Stimulated activated CD8-positive, alpha-beta memory T cell treated with anti-CD3 and anti-CD28 coated beads, Interleukin-7, amount 100 ng/mL, for 24 hours (primary cell): ENCODE results near the gene TIMM9.
A peak's percentile ranks its signal among the peaks of the same experiment; 100 is the strongest.
"Not testable (repeated sequence)": the region's sequence is repeated elsewhere in the genome, so short reads cannot be mapped to it uniquely, and the experiment has no call there.

Experiments
- DNase-seq: peaks from one replicate; pipeline ENCODE4 v3.0.0-alpha.2; 2020; ENCODE audit warnings: low read depth

The TIMM9 gene

DNA sequence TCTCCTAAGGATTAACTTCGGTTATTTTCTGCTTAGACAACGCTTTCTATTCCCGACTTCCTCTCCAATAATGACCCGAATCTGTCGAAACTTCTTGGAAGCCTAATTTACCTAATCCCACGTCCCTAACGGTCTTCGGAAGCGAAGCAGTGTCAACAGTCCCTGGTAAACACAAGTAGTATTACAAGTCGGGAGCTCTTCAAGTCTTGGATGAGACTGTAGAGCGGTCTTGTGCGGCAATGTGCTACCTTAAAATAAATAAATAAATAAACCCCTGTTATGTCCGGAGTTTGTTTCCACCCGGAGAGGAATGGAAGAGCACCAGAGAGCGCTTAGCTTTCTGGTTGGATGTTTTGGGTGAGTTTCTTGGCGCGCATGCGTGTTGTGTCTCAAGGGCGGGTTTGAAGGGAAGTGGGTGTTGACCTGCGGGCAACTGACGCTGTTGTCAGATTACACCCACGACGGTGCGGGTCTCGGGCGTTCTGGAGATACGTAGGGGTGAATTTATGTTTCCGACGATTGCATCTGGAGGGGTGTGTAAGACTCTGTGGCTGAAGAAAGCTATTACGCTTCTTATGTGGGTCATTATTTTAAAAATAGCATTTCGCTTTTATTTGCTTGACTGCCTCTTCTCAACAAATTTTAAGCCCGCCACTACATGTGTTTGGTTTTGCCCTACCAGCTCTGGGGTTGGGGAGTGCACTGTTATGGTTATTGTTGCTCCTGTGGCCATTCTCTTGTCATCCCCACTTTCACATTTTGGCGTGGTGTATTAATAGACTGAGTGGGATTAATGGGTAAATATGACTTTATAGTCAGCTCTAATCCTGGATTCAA, at the start of gene TIMM9, which contains the start of gene KIAA0586:
TSS of gene TIMM9 (minus strand) at position 251 of the 837 bp plus-strand sequence. CDS start 15,586 bp downstream, outside the sequence.
TSS of gene KIAA0586 (plus strand) at position 439 of the 837 bp plus-strand sequence. CDS start 546 bp downstream, outside the sequence.
- DNase-seq: peak; percentile 92

GRCh38 chr14:58476320-58476719, 49.0 kb upstream of the TIMM9 start:
- DNase-seq: no peak

DNA sequence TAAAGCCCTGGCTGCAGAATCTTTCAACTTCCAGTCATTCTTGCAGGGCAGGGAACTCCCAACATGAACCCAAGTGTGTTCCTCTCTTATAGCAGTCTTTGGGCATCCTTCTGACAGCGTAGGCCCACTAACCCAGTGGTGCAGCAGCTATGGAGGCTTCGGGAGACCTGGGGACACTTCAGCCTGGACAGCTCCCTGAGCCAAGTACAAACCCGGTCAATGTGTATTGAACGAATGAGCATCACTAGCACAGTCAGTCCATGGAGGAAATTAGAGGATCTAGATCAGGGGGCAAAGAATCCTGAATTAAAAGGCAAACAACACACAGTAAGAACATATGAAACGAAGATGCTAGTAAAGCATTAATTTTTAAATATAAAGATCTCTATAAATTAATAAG, 42.0 kb upstream of the TIMM9 start:
- no peak for DNase-seq

GRCh38 chr14:58467575-58467974, 40.2 kb upstream of the TIMM9 start:
- no peak for DNase-seq

DNA sequence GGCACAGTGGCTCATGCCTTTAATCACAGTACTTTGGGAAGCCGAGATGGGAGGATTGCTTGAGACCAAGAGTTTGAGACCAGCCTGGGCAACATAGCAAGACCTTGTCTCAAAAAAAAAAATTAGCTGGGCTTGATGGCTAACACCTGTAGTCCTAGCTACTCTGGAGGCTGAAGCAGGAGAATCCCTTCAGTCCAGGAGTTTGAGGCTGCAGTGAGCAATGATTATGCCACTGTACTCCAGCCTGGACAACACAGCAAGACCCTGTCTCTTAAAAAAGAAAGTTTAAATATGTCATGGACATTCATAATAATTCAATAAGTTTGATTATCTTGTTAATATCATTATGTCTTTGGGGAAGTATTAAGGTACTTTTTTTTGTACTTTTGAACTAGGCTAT, 39.1 kb upstream of the TIMM9 start:
- DNase-seq: no peak

GRCh38 chr14:58465421-58465820, 38.1 kb upstream of the TIMM9 start:
- DNase-seq: no peak

DNA sequence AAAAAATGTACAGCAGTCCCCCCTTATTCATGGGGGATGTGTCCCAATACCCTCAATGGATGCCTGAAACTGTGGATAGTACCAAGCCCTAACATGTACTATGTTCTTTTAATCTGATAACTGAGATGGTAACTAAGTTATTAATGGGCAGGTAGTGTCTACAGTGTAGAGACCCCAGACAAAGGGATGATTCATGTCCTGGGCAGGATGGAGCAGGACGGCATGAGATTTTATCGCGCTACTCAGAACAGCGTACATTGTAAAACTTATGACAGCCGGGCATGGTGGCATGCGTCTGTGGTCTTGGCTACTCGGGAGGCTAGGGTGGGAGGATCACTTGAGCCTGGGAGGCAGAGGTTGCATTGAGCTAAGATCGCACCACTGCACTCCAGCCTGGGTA, 37.3 kb upstream of the TIMM9 start:
- no peak for DNase-seq

DNA sequence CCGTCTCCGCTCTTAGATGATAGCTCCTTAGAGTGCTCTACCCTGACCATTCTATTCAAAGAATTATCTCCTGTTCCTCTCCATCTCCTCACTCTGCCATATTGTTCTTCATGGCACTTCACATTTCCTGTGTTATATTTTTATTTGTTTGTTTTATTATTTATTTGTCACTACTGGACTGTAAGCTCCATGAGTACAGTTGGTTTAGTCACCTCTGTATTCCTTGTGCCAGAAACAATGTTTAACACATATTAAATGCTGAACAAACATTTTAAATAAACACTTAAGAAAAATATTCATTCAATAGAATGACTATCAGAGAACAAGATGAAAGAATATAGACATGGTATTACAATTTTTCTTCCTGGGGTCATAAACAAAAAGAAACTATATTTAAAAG, 35.8 kb upstream of the TIMM9 start:
- no peak for DNase-seq

DNA sequence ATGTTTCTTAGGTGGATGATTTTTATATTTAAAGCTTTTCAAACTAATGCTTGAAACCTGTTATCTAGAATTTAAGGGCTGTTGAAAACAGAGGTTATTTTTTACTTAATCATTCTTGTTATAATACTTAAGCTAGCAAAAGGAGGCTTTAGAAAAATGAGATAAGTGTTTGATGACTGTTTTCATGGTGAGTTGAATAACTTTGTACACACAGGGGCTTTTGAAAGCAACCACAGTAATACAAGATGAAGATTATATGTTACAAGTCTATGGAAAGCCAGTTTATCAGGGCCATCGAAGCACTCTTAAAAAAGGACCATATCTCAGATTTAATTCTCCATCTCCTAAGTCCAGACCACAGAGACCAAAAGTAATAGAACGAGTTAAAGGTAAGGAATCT, 33.4 kb upstream of the TIMM9 start:
- no peak for DNase-seq

GRCh38 chr14:58455593-58456265, 28.4 kb upstream of the TIMM9 start:
- DNase-seq: no peak

- no peak for DNase-seq
These were observed 17.3 kb upstream of the TIMM9 start for GRCh38 chr14:58444627-58445026.

DNA sequence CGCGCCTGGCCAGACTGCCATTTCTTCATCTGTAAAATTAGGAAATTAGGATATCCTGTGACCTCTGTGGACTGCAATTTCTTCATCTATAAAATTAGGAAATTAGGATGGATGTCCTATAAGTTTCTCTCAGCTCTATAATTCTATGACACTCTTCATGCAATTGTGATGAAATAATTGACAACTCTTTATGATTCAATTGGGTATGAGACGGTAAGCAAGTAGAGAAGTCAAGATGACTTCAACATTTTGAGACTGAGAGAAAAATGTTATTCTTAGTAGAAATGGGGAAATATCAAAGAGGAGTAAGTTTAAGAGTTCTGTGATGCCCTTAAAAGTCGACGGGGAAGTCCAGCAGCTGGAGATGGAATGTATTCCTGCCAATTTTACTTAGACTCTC, 12.1 kb upstream of the TIMM9 start:
- no peak for DNase-seq

DNA sequence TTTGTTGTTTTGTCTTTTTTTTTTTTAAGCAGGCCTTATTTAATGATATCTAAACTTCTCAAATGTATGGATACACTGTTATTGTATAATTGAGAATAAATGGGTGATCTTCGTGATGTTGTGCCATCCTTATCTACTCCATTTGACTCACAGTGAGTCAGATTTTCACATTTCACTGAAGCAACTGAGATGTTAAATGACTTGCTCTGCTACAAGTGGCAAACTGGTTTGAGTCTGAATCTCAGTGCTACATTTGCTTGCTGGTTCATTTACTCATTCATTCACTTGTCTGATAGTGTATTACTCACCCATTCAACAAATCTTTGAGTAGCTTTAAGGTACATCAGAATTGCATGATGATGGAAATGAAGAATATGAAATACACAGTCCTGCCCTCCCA, 2.8 kb upstream of the TIMM9 start:
- DNase-seq: no peak

GRCh38 chr14:58428118-58428683, 870 bp upstream of the TIMM9 start:
- no peak for DNase-seq

GRCh38 chr14:58426670-58427280, 556 bp downstream of the TIMM9 start:
- DNase-seq: peak; percentile 4

- DNase-seq: not testable (repeated sequence)
These were observed 10.4 kb downstream of the TIMM9 start for GRCh38 chr14:58416934-58417333.

DNA sequence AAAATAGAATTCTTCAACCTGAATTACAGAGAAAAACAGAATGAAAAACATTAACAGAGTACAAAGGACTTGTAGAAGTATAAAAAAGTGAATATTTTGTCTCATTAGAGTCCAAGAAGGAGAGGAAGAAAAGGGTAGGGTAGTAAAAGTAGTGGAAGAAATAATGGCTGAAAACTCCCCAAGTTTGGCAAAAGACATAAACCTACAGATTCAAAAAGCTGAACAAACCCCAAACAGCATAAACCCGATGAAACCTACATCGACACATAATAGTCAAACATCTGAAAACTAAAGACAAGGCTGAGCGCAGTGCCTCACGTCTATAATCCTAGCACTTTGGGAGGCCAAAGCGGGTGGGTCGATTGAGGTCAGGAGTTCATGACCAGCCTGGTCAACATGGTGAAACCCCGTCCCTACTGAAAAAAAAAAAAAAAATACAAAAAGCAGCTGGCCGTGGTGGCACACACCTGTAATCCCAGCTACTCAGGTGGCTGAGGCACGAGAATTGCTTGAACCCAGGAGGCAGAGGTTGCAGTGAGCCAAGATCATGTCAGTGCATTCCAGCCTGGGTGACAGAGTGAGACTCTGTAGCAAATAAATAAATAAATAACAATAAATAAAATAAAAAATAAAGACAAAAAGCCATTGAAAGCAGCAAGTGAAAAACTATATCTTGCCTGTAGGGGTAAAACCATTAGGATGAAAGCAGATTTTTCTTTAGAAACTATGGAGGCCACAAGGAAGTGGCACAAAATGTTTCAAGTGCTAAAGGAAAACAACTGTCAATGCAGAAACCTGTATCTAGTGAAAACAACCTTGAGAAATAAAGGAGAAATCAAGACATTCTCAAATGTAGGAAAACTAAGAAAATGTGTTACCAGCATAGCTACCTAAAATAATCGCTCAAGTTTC, 11.4 kb downstream of the TIMM9 start:
- DNase-seq: no peak

GRCh38 chr14:58414845-58415244, 12.5 kb downstream of the TIMM9 start:
- DNase-seq: no peak

DNA sequence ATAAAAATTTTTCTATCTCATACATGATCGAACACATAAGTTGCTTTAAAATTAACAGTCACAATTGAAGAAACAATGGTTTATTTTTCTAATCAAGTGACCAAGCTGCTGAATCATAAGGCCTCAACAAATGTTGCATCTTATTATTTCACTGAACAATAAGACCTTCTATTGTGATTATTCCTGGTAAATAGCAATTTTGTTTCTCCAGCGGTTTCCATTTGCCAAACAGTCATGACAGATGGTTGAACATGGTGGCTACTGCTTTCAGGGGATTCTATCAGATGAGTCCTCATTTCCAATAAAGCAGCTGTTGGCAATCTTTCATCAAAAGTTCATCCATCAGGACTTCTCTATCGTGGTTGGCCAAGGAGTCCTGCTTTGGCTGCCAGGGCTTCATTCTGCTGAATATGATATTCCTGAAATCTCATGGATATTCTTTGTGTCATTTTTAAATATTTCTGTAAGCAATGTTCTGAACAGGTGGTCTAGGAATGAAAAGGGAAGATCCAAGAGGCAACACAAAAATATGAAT, 18.6 kb downstream of the TIMM9 start:
- DNase-seq: no peak

DNA sequence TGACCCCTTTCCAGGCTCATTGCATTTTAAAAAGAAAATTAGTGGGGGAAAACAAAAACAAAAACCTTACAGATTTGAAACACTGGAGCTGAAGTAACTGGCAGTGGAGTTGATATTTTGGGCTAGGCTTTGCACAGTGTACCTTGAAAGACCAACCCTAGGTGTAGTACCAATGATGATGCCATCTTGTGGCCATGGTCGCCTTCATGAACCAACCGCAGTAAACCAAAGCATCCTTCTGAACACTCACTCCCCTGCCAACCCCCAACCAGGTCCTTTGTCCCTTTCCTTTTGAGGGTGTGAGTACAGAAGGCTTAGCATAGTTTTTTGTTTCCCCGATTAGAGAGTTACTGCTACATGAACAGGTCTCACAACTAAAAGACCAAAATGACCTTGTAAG, 25.7 kb downstream of the TIMM9 start:
- no peak for DNase-seq

GRCh38 chr14:58398895-58399294, 28.4 kb downstream of the TIMM9 start:
- DNase-seq: no peak
